ENCODE data around the gene MRPS34. TPM values are rescaled to one million over a fixed set of nuclear protein-coding genes. Genes with fewer than 3 reads are reported as not detected.
A peak's percentile ranks its signal among the peaks of the same experiment; 100 is the strongest.

MRPS34 gene
- total RNA-seq, 1 donor: 52.7 TPM

DNA sequence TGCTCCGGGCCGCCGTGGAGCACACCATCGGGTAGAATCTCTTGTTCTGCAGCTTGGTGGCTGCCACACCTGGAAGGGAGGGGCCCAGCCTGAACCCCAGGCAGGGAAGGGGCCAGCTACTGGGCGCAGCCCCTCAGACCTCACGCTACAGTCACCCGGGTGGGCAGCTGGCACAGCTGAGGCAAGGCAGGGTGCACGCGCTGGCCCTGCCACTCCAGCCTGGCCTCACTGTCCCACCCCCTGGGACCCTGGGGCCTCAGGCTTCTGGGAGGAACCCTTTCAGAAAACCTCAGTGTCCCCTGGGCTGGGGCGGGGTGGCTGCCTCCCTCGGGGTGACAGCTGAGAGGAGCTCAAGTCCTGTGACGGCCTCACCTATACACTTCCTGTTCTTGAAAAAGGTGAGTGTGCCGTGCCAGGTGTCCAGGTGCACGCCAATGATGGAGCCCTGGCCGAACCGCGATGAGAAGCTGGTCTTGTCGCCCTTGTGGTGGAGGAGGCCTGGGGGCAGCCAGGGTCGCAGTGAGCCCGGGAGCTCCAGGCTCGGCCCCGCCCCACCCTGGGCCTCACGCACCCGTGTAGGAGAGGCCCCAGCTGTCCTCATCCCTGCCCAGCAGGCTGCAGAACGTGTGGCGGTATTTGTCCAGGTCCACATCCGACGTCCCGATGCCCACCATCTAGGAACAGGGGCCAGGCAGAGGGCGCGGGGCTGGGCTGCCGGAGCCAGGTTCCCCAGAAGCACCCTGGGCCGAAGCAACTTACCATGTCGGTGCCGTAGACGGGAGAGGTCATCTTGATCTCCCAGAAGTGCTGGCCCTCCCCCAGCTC lies 4.7 kb upstream of the MRPS34 start:
- TF ChIP-seq, protein P1, sequence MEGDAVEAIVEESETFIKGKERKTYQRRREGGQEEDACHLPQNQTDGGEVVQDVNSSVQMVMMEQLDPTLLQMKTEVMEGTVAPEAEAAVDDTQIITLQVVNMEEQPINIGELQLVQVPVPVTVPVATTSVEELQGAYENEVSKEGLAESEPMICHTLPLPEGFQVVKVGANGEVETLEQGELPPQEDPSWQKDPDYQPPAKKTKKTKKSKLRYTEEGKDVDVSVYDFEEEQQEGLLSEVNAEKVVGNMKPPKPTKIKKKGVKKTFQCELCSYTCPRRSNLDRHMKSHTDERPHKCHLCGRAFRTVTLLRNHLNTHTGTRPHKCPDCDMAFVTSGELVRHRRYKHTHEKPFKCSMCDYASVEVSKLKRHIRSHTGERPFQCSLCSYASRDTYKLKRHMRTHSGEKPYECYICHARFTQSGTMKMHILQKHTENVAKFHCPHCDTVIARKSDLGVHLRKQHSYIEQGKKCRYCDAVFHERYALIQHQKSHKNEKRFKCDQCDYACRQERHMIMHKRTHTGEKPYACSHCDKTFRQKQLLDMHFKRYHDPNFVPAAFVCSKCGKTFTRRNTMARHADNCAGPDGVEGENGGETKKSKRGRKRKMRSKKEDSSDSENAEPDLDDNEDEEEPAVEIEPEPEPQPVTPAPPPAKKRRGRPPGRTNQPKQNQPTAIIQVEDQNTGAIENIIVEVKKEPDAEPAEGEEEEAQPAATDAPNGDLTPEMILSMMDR (IDR thresholded peaks at IDR 0.05; ENCODE audit: insufficient read depth, low read depth, low read length): no peak
- DNase-seq (ENCODE audit: low read depth): no peak
- H3K4me3 ChIP-seq (ENCODE audit: low read depth, low read length): no peak overlapping the region

DNA sequence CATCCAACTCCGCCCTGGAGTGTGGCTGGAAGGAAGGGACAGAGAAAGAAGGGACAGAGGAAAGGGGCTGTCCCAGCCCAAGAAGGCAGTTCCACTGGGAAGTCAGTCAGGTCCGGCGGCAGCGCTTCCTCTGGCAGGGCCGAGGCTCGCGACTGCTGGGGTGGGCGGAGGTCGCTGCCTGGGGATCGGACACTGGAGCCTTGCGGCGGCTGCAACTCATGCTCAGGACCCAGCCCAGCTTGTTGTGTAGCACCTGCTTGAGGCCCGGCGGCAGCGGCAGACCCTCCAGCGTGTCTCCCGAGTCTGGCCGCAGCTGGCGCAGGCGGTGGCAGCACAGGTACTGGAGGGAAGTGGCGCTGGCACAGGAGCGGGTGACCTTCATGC lies 4.0 kb upstream of the MRPS34 start:
- no peak for DNase-seq (ENCODE audit: low read depth)
- TF ChIP-seq, protein P1 (IDR thresholded peaks at IDR 0.05; ENCODE audit: insufficient read depth, low read depth, low read length): no peak
- no peak overlapping the region for H3K4me3 ChIP-seq (ENCODE audit: low read depth, low read length)

DNA sequence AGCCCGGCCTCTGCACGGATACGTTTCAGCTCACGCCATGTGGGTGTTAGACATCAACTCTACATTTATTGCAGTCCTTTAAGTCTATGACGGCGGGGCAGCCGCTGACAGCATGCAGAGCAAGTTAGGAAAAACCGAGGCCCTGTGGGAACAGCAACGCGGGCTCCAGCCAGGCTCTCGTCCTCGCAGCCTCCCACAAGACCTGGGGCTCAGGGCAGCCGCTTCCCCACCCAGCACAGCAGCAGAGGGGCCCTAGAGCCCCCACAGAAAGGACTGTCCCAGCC lies 3.7 kb upstream of the MRPS34 start:
- H3K4me3 ChIP-seq (ENCODE audit: low read depth, low read length): no peak overlapping the region
- DNase-seq (ENCODE audit: low read depth): no peak
- TF ChIP-seq, protein P1 (IDR thresholded peaks at IDR 0.05; ENCODE audit: insufficient read depth, low read depth, low read length): no peak

DNA sequence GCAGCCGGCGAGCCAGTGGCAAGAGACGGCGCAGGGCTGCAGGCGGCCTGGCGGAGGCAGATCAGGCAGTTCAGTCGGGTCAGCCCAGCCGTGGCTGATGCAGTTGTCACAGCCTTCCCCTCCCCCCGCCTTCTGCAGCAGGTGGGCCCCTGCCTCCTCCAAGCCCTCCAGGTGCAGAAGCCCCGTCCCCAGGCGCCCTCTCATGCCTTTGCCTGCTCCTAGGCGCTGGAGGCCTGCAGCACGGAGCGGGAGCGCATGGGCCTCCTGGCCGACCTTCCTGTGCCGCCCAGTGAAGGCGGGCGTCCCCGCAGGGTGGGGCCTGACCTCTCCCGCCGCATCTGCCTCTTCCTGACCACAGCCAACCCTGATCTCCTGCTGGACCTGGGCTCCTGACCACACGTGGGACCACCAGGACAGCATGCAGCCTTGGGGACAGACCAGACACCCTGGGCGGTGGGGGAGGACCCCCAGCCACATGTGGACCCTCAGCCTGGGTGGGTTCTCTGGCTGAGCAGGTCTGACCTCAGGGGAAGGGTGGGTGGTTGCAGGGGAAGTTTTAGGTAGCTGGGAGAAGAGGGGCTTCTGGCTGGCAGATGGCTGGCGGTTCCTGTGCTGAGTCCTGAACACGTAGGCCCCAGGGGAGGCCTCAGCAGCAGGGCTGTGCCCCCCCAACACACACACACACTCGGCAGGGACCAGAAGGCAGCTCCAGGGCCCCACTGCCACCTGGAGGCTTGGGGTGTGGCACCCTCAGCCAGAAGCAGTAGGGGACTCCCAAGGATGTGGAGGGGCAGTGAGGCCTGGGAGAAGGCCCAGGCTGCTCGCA lies 3.1 kb upstream of the MRPS34 start:
- DNase-seq (ENCODE audit: low read depth): no peak
- TF ChIP-seq, protein P1 (IDR thresholded peaks at IDR 0.05; ENCODE audit: insufficient read depth, low read depth, low read length): no peak

GRCh38 chr16:1775006-1775845 lies 2.3 kb upstream of the MRPS34 start:
- DNase-seq (ENCODE audit: low read depth): no peak
- TF ChIP-seq, protein P1 (IDR thresholded peaks at IDR 0.05; ENCODE audit: insufficient read depth, low read depth, low read length): no peak
- no peak overlapping the region for H3K4me3 ChIP-seq (ENCODE audit: low read depth, low read length)

More for the DNA sequence above, 3.1 kb upstream of the MRPS34 start:
- H3K4me3 ChIP-seq (ENCODE audit: low read depth, low read length): no peak overlapping the region

- TF ChIP-seq, protein P1 (IDR thresholded peaks at IDR 0.05; ENCODE audit: insufficient read depth, low read depth, low read length): no peak
- DNase-seq (ENCODE audit: low read depth): no peak
- H3K4me3 ChIP-seq (ENCODE audit: low read depth, low read length): peak overlapping the region; percentile 81
Observed at GRCh38 chr16:1774448-1774780, 1.5 kb upstream of the MRPS34 start.

All from fibroblast of villous mesenchyme (primary cell).